ENCODE data around the gene SLC16A11. TPM values are rescaled to one million over a fixed set of nuclear protein-coding genes. Genes with fewer than 3 reads are reported as not detected.

SLC16A11 gene
- total RNA-seq, 4 donors from 2014 or later, result 0.31 to 0.78 TPM; not detected in 2

GRCh38 chr17:7019367-7019766 lies 24.5 kb downstream of the SLC16A11 start:
- intact Hi-C loops (cut with DNase I; ENCODE audit: low total_unique reads) (loop anchor here (5.0 to 10.0 kb wide), 3 partner anchors 555 to 1532 kb away; partner anchors contain the start of genes CD68, DERL2, KDM6B and MIS12), in situ Hi-C loops (cut with MboI; ENCODE audit: low sequenced_read_pairs in 4 of 4) (loop anchor here (25.0 kb wide), 2 partner anchors 357 to 382 kb away; partner anchors contain the start of genes C17orf100 (in 3 of the 4), MED31 (in 3 of the 4), KIAA0753 (in 1 of the 4) and TXNDC17 (in 1 of the 4))
- no peak for ATAC-seq
- no peak for DNase-seq
- Histone ChIP-seq H3K4me1 (peaks cover 42 to 52% of the 10 kb centered on the region in 2 donors), H3K27ac (peak overlapping the region; percentile 93 to 99 (median 96)), H3K9me3 (no peaks in the 10 kb centered on the region), H3K36me3 (peaks cover 0 to 10% of the 10 kb centered on the region in 2 donors), H3K4me3 (peak overlapping the region; percentile 63 to 80 (median 66)), H3K27me3 (peaks cover 14 to 16% (median 15%) of the 10 kb centered on the region in 3 donors)
- no peak for TF ChIP-seq POLR2A (IDR thresholded peaks at IDR 0.05)
- no peak for TF ChIP-seq CTCF (IDR thresholded peaks at IDR 0.05 in 4 of 5, conservative IDR thresholded peaks at IDR 0.05 in 1 of 5)

- peaks cover 0 to 10% of the 10 kb centered on the region in 2 donors for H3K36me3 ChIP-seq
- H3K4me1 ChIP-seq, result peaks cover 47 to 58% of the 10 kb centered on the region in 2 donors
- peak overlapping the region; percentile 93 to 99 (median 96) for H3K27ac ChIP-seq
- in situ Hi-C loops (cut with MboI; ENCODE audit: low sequenced_read_pairs in 4 of 4), result loop anchor here (25.0 kb wide), 2 partner anchors 356 to 381 kb away; partner anchors contain the start of genes C17orf100 (in 3 of the 4), MED31 (in 3 of the 4), KIAA0753 (in 1 of the 4) and TXNDC17 (in 1 of the 4)
- peak; percentile 49 to 72 for DNase-seq
- peak overlapping the region; percentile 63 to 80 (median 66) for H3K4me3 ChIP-seq
- H3K27me3 ChIP-seq, result peaks cover 13 to 14% (median 14%) of the 10 kb centered on the region in 3 donors
- TF ChIP-seq POLR2A (IDR thresholded peaks at IDR 0.05) (peak; percentile 18 to 42), CTCF (IDR thresholded peaks at IDR 0.05 in 4 of 5, conservative IDR thresholded peaks at IDR 0.05 in 1 of 5) (no peak)
- no peak for ATAC-seq
- intact Hi-C loops (cut with DNase I; ENCODE audit: low total_unique reads), result loop anchor here (5.0 to 10.0 kb wide), 3 partner anchors 556 to 1531 kb away; partner anchors contain the start of genes CD68, DERL2, KDM6B and MIS12
- no peaks in the 10 kb centered on the region for H3K9me3 ChIP-seq
Observed at GRCh38 chr17:7018331-7018964, 25.4 kb downstream of the SLC16A11 start.

GRCh38 chr17:7017827-7018200 lies 26.1 kb downstream of the SLC16A11 start:
- no peak for DNase-seq
- peaks cover 0 to 10% of the 10 kb centered on the region in 2 donors for H3K36me3 ChIP-seq
- intact Hi-C loops (cut with DNase I; ENCODE audit: low total_unique reads), result loop anchor here (5.0 to 10.0 kb wide), 3 partner anchors 557 to 1531 kb away; partner anchors contain the start of genes CD68, DERL2, KDM6B and MIS12
- peaks cover 51 to 61% of the 10 kb centered on the region in 2 donors for H3K4me1 ChIP-seq
- H3K4me3 ChIP-seq, result peak overlapping the region; percentile 19 to 80 (median 64)
- no peak for ATAC-seq
- in situ Hi-C loops (cut with MboI; ENCODE audit: low sequenced_read_pairs in 4 of 4), result loop anchor here (25.0 kb wide), 2 partner anchors 356 to 381 kb away; partner anchors contain the start of genes C17orf100 (in 3 of the 4), MED31 (in 3 of the 4), KIAA0753 (in 1 of the 4) and TXNDC17 (in 1 of the 4)
- H3K27ac ChIP-seq, result peak overlapping the region; percentile 93 to 99 (median 96)
- TF ChIP-seq POLR2A (IDR thresholded peaks at IDR 0.05) (no peak), CTCF (IDR thresholded peaks at IDR 0.05 in 4 of 5, conservative IDR thresholded peaks at IDR 0.05 in 1 of 5) (no peak)
- no peaks in the 10 kb centered on the region for H3K9me3 ChIP-seq
- H3K27me3 ChIP-seq, result peaks cover 7 to 8% (median 7%) of the 10 kb centered on the region in 3 donors

- peaks cover 51 to 60% of the 10 kb centered on the region in 2 donors for H3K4me1 ChIP-seq
- intact Hi-C loops (cut with DNase I; ENCODE audit: low total_unique reads), result loop anchor here (5.0 to 10.0 kb wide), 3 partner anchors 558 to 1530 kb away; partner anchors contain the start of genes CD68, DERL2, KDM6B and MIS12
Observed at GRCh38 chr17:7016886-7017826, 26.7 kb downstream of the SLC16A11 start.

More at GRCh38 chr17:7016886-7017826, 26.7 kb downstream of the SLC16A11 start:
- H3K4me3 ChIP-seq, result peak overlapping the region in 1 of 4 donors; percentile 63
- peak overlapping the region; percentile 93 to 99 (median 96) for H3K27ac ChIP-seq
- H3K9me3 ChIP-seq, result no peaks in the 10 kb centered on the region
- in situ Hi-C loops (cut with MboI; ENCODE audit: low sequenced_read_pairs in 4 of 4), result loop anchor here (25.0 kb wide), 2 partner anchors 355 to 380 kb away; partner anchors contain the start of genes C17orf100 (in 3 of the 4), MED31 (in 3 of the 4), KIAA0753 (in 1 of the 4) and TXNDC17 (in 1 of the 4)
- ATAC-seq (no peak), DNase-seq (no peak)
- H3K36me3 ChIP-seq, result peaks cover 0 to 10% of the 10 kb centered on the region in 2 donors
- TF ChIP-seq CTCF (IDR thresholded peaks at IDR 0.05 in 4 of 5, conservative IDR thresholded peaks at IDR 0.05 in 1 of 5) (no peak), POLR2A (IDR thresholded peaks at IDR 0.05) (no peak)
- peaks cover under 1 to 1% (median under 1%) of the 10 kb centered on the region in 3 donors for H3K27me3 ChIP-seq
